ENCODE measurements around the gene TJP3.

The TJP3 gene

DNA sequence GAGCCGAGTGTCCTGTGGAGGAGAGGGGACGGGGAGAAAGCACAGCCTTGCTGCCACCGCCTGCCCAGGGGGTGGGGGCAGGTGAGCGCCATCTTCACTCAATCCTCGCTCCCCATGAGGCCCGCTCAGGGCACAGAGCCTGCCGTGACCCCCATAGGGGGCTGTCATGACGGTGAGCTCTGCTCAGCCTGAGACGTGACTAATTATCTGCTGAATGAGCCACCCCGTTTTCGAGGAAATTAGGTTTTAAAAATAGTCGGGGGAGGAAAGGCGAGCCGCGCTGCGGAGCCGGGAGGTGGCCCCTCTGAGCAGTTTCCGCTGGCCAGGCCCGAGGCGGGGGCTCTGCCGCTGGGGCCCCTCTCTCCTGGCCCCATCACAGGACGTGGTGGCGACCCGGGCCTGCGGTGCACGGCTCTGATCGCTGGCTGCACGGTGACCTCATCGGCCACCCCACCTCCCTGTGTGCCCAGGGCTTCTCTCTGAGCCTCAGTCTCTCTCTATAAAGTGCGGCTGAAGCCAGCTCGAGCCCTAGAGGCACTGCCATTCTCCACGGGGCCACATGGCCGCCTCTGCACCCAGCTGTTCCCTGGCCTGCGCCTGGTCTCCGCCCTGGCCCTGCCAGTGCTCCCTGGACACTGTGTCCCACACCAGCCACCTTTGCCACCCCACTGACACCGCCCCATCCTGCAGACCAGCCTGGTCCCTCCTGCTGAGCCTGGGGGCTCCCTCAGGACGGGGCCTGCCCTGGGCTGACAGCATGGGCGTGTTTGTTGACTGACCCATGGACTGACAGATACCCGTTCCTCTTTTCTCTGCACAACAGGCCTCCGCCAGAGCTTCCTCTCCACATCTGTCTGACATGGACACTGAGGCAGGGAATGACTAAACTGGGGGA is 36.3 kb upstream of the TJP3 start:
- peak; percentile 58 for DNase-seq

DNA sequence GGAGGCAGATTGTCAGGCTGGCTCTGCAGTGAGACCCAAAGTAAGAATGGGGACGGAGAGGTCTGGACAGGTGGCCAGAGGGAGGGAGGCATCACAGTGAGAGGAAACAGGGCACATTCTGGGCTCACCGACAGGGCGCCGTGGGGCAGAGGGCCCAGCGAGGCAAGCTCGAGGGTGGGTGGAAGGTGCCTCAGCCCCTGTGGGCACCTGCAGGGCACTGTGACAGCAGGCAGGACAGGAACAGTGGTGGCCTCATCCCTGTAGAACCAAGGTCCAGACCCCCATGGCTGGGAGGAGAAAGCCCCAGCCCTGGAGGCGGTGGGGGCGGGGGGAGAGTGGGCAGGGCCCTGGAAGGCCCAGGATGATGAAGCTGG is 35.6 kb upstream of the TJP3 start:
- DNase-seq, result no peak

DNA sequence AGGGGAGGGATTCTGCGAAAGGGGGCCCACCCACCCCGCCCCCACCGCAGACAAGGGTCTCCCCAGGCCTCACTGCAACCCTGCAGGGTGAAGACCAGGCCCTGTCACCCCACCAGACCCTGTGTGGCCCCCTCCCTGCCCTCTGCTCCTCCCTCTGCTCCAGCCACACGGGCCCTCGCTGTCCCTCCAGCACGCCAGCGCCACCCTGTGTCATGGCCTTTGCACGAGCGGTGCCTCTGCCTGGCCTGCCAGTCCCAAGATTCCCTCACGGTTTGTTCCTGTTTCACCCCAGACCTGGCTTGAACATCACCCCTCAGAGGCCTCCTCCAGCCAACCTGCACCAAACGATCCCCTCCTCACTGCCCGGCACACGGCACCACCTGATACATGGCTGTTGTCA is 35.2 kb upstream of the TJP3 start:
- no peak for DNase-seq

DNA sequence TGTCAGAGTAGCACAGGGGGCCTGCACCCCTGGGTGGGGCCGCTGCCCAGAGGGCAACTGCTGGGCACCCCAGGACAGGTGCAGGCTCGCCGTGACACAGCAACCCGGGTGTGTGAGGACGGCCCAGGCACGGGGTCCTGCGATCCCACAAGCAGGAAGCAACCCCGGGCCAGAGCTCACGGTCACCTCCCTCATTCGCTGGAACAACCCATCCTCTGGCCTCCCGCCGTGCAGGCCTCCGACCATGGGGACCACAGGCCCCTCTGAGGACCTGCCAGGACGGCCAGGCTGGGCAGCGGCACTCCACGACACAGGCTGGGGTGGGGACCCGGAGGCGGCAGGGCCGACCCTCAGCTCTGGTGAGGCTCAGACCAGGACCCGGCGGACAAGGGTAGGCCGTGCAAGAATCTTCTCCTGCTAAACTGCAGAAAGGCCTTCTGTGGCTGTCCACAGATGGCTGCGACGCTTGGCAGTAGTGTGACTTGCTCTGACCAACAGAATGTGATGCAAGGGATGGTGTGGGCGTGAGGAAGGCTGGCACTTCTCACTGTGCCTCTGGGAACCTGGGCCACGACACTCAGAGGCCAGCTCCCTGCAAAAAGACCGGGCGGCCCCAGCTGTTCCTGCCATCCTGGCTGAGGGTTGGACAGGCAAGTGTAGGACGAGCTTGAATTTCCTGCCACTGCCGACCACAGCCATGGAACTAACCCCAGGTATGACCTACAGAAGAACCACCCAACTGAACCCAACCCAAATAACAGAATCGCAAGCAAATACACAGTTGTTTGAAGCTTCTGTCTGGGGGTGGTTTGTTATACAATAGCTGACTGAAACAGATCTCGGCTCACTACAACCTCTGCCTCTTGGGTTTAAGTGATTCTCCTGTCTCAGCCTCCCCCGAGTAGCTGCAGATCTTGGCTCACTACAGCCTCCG is 34.4 kb upstream of the TJP3 start:
- no peak for DNase-seq

DNA sequence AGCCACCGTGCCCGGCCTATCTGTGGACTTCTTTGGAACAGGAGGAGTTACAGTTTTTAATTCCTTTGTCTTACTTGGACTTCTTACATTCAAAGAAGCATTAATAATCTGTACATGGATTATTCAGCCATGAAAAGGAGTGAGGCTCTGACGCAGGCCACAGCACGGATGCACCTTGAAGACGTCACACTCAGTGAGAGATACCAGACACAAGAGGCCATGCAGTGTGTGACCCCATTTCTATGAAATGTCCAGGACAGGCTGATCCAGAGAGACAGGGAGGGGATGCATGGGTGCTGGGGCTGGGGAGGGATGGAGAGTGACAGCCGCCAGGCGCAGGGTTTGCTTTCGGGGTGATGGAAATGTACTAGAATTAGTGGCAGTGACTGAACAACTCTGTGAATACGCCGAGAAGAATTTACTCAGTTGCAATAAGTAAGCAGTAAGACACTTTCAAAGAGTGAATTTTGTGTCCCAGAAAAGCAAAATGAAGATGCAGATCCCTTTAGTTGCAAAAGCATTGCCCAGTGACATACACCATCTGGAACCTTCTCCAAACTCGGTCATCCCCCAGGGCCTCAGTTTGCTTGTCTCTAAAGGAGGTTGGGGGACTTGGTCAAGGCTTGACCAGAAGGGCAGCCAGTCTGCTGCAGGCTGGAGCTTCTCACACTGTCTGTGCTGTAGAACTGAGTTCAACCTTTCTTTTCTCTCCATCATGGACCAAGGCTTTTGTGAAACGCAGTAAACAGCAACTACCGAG is 33.2 kb upstream of the TJP3 start:
- no peak for DNase-seq

DNA sequence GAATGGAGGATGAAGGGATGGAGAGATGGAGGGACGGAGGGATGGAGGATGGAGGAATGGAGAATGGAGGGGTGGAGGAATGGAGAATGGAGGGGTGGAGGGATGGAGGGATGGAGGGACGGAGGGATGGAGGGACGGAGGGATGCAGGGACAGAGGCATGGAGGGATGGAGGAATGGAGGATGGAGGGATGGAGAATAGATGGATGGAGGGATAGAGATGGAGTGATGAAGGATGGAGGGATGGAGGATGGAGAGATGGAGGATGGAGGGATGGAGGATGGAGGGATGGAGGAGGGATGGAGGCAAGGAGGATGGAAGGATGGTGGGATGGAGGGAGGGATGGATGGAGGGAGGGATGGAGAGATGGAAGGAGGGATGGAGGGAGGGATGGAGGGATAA is 30.0 kb upstream of the TJP3 start:
- DNase-seq, result no peak

DNA sequence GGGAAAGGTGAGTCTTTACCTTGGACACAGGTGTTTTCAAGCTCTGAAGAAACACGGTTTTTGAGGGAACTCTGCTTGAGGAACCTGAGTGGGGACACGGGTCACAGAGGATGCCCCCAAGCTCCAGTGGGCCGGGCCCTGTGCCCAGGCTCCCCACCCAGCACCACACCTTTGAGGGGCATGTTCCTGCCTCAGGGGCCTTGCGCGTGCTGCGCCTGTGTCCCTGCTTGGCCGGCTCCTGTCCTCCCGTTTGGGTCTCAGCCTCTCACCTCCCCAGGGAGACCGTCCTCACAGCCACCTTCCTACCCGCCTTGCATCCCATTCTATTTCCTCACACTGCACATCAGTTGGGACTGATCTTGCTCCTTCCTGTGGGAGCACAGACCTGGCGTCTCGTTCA is 29.0 kb upstream of the TJP3 start:
- DNase-seq, result no peak

DNA sequence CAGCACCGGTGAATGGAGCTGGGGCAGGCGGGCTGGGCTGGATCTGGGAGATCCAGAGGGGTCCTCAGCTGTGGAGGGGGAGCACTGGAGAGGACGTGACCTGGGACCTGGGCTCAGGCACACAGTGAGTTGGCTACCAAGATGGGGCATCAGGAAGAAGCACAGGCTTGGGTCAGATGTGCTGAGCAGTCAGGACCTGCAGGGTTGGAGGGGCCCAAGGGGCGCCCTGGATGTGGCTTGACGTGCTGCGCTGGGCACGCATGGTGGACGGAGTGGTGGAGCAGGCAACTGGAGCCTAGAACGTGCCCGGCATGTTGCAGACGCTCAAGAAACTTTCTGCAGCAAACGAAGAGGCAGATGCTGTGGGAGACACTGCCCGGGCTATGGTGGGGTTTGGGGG is 28.6 kb upstream of the TJP3 start:
- no peak for DNase-seq

DNA sequence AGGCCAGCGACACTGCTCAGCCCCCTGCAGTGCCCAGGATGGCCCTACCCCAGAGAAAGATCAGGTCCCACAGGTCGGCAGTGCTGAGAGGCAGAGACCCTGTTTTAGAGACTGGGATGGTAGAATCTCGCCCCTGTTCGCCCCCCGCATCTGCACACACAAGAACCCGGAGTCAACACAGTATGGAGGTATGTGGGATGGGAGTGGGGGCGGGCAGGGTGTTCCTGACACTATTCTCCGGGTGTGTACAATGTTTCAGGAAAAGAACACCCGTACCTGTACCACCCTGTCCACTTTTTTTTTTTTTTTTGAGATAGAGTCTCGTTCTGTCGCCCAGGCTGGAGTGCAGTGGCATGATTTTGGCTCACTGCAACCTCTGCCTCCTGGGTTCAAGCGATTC is 27.2 kb upstream of the TJP3 start:
- no peak for DNase-seq

DNA sequence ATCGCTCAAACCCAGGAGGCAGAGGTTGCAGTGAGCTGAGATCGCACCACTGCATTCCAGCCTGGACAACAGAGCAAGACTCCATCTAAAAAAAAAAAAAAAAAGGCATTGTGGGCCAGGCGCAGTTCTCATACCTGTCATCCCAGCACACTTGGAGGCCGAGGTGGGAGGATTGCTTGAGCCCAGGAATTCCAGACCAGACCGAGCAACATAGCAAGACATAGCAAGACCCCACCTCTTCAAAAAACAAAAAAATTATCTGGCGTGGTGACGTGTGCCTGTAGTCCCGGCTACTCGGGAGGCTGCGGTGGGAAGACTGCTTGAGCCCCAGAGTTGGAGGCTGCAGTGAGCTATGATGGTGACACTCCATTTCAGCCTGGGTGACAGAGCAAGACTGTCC is 25.9 kb upstream of the TJP3 start:
- DNase-seq, result no peak

DNA sequence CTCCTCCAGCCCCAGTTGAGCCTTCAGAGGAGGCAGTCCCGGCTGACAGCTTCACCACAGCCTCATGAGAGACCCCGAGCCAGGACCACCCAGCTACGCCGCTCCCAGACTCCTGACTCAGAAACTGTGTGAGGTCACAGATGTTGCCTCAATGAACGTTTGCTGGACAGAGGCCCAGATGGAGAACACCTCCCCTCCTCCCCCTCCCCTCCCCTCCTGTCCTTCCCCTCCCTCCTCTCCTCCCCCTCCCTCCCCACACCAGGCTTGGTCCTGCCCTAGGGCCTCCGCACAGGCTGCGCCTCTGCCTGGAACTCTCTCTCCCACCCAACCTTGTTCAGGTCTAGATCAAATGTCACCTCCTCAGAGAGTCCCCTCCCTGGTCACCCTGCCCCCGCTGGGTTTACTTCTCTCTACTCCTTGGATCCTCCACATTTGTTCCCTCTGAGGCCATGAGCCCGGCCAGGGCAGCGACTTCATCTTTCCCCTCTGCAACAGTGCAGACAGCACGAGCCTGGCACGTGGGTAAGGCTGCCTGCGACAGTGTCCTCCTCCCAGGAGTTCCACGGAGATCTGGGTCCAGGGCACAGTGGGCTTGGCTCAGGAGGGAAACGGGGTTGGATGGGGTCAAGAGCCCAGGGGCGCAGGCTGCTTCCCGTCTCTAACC is 25.3 kb upstream of the TJP3 start:
- no peak for DNase-seq

DNA sequence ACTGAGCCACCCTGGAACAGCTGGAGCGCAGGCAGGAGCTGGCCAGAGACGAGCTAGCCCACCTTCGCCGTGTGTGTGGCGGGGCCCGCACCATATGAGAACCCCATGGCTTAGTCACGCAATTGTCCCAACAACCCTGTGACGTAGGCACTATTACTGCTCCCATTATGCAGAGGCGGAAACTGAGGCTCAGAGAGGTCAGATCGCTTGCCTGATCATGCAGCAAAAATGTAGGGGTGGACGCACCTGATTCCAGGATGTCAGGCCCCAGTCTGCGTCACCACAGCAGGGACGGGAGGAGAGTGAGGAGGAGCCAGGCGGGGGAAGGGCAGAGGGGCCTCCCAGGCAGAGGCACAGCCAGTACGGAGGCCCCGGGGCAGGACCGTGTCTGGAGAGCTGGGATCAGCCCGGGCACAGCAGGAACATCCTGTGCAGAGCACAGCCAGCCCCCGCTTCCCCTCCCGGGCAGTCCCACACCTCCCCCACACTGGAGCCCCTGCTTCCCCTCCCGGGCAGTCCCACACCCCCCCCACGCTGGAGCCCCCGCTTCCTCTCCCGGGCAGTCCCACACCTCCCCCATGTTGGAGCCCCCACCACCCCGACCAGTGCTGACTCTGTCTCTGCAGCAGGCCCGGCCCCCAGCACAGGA is 24.7 kb upstream of the TJP3 start:
- DNase-seq, result peak; percentile 32

DNA sequence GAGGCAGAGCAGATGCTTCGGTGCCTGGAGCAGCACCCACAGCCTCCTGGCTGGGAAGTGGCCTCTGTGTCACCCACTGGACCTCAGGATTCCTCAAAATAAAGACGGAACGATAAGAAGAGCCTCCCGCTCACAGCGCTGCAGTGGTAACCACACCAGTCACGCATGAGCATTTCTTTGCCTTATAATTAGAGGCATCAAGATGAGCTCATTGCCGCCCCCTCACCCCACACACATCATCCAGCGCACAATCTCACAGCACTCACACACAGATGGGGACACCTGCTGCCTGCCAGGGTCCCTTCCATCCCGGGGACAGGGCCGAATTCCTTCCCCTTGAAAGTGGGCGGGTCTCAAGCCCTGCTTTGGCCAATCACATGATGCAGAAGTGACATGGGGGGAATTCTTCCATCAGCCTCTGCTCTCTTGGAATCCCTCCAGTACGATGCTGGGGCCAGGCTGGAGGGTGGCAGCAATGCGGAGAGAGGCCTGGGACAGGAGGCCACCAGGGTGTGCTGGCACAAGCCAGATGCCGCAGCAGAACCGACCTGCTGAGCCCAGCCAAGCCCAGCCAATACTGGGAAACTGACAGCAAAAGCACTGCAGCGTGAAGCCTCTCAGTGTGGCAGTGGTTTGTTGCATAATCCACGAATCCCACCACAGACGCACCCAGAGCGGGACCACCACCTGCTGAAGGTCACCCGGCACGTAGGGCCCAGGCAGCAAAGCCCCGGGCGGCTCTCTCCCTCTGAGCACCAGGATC is 23.9 kb upstream of the TJP3 start:
- DNase-seq, result no peak

DNA sequence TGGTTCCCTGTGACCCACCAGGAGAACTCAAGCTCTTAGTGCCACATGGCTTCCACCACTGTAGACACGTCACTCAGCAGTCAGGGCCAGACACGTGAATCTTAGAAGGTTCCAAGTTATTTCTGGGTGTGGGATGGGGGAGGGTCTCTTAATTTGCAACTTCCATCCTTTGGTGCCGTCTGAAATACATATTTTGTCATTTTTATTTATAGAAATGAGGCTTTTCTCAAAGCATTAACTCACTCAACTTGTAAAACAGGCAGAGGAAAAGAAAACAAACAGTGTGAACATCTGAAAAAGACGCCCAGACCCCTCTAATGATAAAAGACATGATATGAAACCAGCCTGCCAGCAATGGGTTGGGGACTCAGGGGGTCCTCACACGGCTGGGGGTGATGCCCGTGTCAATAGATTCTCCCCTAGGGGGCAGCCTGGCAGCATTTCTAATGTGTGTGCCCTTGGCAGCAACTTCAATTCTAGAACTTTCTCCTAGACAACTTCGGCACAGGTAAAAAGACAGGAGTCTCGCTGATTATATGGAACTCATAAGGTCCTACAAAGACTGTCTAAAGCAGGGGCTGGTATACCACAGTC is 23.3 kb upstream of the TJP3 start:
- no peak for DNase-seq

DNA sequence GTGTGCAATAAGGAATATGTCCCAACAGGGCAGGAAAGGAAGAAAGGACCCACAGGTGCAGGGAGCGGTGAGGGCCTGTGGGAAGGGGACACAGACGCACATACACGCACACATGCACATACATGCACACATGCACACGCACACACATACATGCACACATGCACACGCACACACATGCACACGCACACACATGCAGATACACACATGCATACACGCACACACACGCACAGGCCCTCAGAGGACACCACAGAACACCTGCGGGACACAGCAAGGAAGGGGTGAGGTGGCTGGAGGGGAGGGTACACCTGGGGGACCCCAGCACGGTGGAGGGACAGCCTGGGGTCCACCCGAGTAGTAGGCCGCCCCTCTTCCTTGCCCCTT is 20.8 kb upstream of the TJP3 start:
- DNase-seq, result no peak

DNA sequence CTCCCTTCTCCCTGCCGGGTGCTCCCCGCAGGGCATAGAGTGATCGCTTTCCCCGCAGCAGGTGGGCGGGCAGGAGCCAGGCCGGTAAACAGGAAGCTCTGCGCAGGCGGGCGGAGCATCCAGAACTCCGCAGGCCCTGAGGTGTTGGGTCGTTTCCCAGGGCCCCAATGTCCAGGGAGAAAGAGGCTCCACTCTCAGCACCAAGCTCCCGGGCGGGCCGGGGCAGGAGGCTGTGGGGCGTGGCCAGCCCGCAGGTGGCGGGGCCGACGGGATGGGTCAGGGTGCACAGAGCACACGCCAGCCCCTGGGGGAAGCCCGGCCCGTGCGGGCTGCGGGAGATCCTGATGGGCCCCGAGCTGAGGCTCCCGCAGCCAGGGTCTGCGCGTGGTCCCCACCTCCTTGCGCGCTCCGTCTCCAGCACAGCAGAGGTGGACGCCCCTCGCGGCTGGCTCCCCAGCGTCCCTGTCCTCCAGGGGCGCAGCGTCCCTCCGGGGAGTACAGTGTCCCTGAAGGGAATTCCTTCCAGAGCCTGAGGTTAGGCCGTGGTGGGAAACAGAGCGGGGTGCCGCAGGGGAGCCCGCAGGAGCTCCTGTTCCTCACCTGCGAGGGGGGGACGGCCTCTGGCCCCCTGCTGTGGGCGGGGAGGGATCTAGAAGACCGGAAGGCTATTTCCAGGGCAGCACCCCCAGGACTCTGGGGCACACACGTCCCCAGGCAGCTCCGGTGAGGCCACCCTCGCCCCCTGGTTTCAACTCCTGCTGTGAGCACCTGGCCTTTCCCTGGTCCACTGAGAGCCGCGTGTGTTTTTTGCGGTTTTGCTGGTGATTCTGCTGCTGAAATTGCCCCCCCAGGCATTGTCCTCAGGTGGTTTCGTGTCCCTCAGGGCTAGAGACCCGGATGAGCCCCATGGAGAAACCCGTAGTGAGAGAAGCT is 20.1 kb upstream of the TJP3 start:
- DNase-seq, result peak; percentile 58

DNA sequence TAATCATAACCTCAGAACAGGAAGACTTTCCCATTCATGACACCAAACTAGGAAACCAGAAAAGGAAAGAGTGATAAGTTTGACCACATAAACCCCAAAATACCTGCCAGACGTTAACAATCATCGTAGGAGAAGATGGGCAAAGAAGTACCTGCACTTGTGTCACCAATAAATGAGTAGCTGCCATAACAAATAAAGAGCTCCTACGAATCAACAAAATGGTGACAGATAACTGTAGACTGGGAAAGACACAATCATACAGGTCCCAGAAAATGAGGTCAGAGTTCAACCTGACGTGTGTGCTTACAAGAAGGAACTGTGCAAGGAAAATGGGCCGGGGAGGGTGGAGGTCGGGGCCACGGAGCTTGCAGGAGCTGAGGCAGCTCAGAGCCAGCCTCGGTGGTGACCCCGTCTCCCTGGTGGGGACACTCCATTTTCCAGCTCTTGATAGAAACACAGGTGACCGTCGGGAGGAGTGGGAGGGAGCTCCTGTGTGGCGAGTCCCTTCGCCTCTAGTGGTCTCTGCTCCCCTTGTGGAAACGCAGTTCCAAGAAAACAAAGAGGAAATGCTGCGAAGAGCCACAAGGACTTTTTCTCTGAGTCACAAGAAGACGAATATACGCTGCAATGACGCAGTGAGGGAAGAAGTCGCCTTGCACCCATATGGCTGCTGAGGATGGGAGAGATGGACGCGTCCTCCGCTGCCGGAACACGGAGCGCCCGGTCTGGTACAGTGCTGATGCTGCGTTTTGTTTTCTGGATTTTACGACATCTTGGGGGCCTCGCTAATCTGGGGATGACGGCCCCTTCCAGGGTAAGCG is 17.4 kb upstream of the TJP3 start:
- no peak for DNase-seq

DNA sequence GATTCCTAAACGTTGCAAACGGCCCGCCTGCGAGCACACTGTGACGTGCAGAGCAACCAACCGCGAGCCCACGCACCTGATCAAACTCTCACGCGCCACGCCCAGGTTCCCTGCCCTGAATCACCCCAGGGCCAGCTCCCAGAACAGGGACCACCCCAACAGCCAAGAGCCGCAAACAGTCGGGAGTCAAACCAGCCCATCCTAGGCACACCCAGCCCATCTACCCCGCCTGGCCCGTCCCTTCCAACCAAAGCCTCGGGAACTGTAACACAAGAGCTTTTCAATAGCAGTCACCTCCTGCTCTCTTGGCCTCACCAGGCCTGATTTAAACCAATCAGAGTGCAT is 16.8 kb upstream of the TJP3 start:
- no peak for DNase-seq

DNA sequence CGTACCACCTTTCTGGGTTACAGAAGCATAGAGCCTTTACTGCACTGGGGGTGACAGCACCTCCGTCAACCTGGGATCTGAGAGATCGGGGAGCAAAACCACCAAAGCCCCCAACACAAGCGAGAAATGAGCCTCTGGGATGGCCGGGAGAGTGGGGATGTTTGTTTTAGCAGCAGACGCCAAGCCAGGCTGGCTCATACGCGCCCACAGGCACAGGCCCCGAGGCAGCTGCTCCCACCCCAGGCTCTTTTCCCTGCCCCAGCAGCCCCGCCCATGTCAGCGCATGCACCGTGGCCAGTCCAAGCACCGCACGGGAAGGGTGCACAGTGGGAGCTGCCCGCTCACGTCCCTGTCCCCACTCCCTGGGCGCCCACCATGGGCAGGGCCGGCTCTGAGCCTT is 16.5 kb upstream of the TJP3 start:
- no peak for DNase-seq
